Activated T-cell treated with anti-CD3 and anti-CD28 coated beads for 1 hour (primary cell): Measurements from ENCODE around the gene MSRB3.
"Not testable (repeated sequence)": the region's sequence is repeated elsewhere in the genome, so short reads cannot be mapped to it uniquely, and the experiment has no call there.

Experiments
- DNase-seq: peaks from one replicate; pipeline ENCODE4 v3.0.0-alpha.2; 2020; ENCODE audit warnings: low read depth

MSRB3 gene

GRCh38 chr12:65403188-65403587, 124.7 kb downstream of the MSRB3 start:
- no peak for DNase-seq

GRCh38 chr12:65407388-65408149, 129.1 kb downstream of the MSRB3 start:
- DNase-seq: no peak

- no peak for DNase-seq
Observed at GRCh38 chr12:65408441-65408840, 130.0 kb downstream of the MSRB3 start.

- DNase-seq: no peak
Observed at GRCh38 chr12:65409726-65410125, 131.2 kb downstream of the MSRB3 start.

GRCh38 chr12:65411171-65411570, 132.7 kb downstream of the MSRB3 start:
- no peak for DNase-seq

GRCh38 chr12:65414526-65414925, 136.0 kb downstream of the MSRB3 start:
- no peak for DNase-seq

GRCh38 chr12:65415826-65416225, 137.3 kb downstream of the MSRB3 start:
- DNase-seq: no peak

GRCh38 chr12:65419284-65420072, 141.0 kb downstream of the MSRB3 start:
- DNase-seq: no peak

- DNase-seq: no peak
Observed at GRCh38 chr12:65420941-65421340, 142.5 kb downstream of the MSRB3 start.

- no peak for DNase-seq
Observed at GRCh38 chr12:65427646-65428045, 149.2 kb downstream of the MSRB3 start.

- DNase-seq: no peak
Observed at GRCh38 chr12:65430006-65430405, 151.5 kb downstream of the MSRB3 start.

GRCh38 chr12:65430571-65431306, 152.3 kb downstream of the MSRB3 start:
- DNase-seq: no peak

GRCh38 chr12:65432114-65432513, 153.6 kb downstream of the MSRB3 start:
- no peak for DNase-seq

GRCh38 chr12:65432651-65433050, 154.2 kb downstream of the MSRB3 start:
- no peak for DNase-seq

- no peak for DNase-seq
Observed at GRCh38 chr12:65434737-65435136, 156.3 kb downstream of the MSRB3 start.

- no peak for DNase-seq
Observed at GRCh38 chr12:65443038-65443437, 164.6 kb downstream of the MSRB3 start.

- no peak for DNase-seq
Observed at GRCh38 chr12:65444996-65445395, 166.5 kb downstream of the MSRB3 start.

GRCh38 chr12:65446901-65447300, 168.4 kb downstream of the MSRB3 start:
- no peak for DNase-seq

GRCh38 chr12:65449400-65449799, 170.9 kb downstream of the MSRB3 start:
- DNase-seq: no peak

GRCh38 chr12:65450625-65451024, 172.1 kb downstream of the MSRB3 start:
- DNase-seq: no peak

- DNase-seq: no peak
Observed at GRCh38 chr12:65454115-65454787, 175.8 kb downstream of the MSRB3 start.

GRCh38 chr12:65457341-65457740, 178.9 kb downstream of the MSRB3 start:
- not testable (repeated sequence) for DNase-seq
